Endodermal cell (in vitro differentiated cells): Measurements from ENCODE around the gene STXBP5. TPM values are rescaled to one million over a fixed set of nuclear protein-coding genes. Genes with fewer than 3 reads are reported as not detected.
A peak's percentile ranks its signal among the peaks of the same experiment; 100 is the strongest.

Experiments
- DNase-seq: peaks from one replicate; pipeline ENCODE4 v3.0.0-alpha.2; 2017
- H3K27ac ChIP-seq: 2 replicates; pipeline ENCODE4 v1.5.1; 2013; ENCODE audit warnings: mild to moderate bottlenecking, low read depth, low read length, moderate library complexity
- H3K27me3 ChIP-seq: 2 replicates; pipeline ENCODE4 v1.6.1; 2013; ENCODE audit warnings: mild to moderate bottlenecking, low read length, moderate library complexity; ENCODE audit not compliant: insufficient read depth, control insufficient read depth, poor library complexity, severe bottlenecking
- H3K36me3 ChIP-seq: 2 replicates; pipeline ENCODE4 v1.7.0; 2013; ENCODE audit warnings: mild to moderate bottlenecking, low read length, moderate library complexity; ENCODE audit not compliant: control insufficient read depth, insufficient read depth
- H3K4me1 ChIP-seq: one replicate; pipeline ENCODE4 v1.7.0; 2013; ENCODE audit warnings: low read length; ENCODE audit not compliant: control insufficient read depth, insufficient read depth
- H3K4me3 ChIP-seq: 2 replicates; pipeline ENCODE4 v1.5.1; 2013; ENCODE audit warnings: mild to moderate bottlenecking, low read length, moderate library complexity
- H3K9ac ChIP-seq: 2 replicates; pipeline ENCODE4 v1.6.1; 2013; ENCODE audit warnings: mild to moderate bottlenecking, low read length, moderate library complexity; ENCODE audit not compliant: poor library complexity, severe bottlenecking; ENCODE audit errors: extremely low read depth
- H3K9me3 ChIP-seq: 2 replicates; pipeline ENCODE4 v1.6.1; 2013; ENCODE audit warnings: mild to moderate bottlenecking, low read length, moderate library complexity; ENCODE audit not compliant: control insufficient read depth
- H3K27ac Mint-ChIP-seq: 2 replicates; pipeline ENCODE4 v1.8.0; 2020; ENCODE audit warnings: mixed read lengths
- H3K27me3 Mint-ChIP-seq: 2 replicates; pipeline ENCODE4 v1.8.0; 2021; ENCODE audit warnings: mild to moderate bottlenecking, mixed read lengths; ENCODE audit not compliant: insufficient read depth
- H3K36me3 Mint-ChIP-seq: 2 replicates; pipeline ENCODE4 v1.8.0; 2020; ENCODE audit warnings: low read depth, mixed read lengths
- H3K4me1 Mint-ChIP-seq: 2 replicates; pipeline ENCODE4 v1.8.0; 2020; ENCODE audit warnings: mixed read lengths
- H3K4me3 Mint-ChIP-seq: 2 replicates; pipeline ENCODE4 v1.8.0; 2020; ENCODE audit warnings: mild to moderate bottlenecking, moderate library complexity, mixed read lengths
- H3K9me3 Mint-ChIP-seq: 2 replicates; pipeline ENCODE4 v1.8.0; 2020; ENCODE audit warnings: mild to moderate bottlenecking, mixed read lengths
- CTCF ChIP-seq: fragments of 200-600 bp; sonication (generic); conservative IDR thresholded peaks from 2 replicates; pipeline ENCODE4 v1.5.0; 2021; ENCODE audit warnings: antibody characterized with exemption, mild to moderate bottlenecking
- WGBS, 2 experiments: methylation state at CpG; one replicate each; pipeline versions ENCODE4 v1.1.5 to v1.1.7; 2013; ENCODE audit warnings: missing lambda C conversion rate in 2 of 2, mixed read lengths in 1 of 2; ENCODE audit not compliant: insufficient coverage in 1 of 2, insufficient read length in 1 of 2; 5-methylcytosine and 5-hydroxymethylcytosine counted together
- total RNA-seq, 2 donors: library from RNA; stranded (reverse); fragmentation: NEBNext Ultra II Directional in 1 of 2; extraction: Animal tissue kit (Norgen Biotek cat#: 25700) in 1 of 2; gene quantifications; 2 replicates in 1 of 2; 3 replicates in 1 of 2; pipeline ENCODE4 v1.2.1, GENCODE V29; 2021

The STXBP5 gene
- total RNA-seq, 2 donors from 2014 or later = 19.2 to 25.2 TPM

GRCh38 chr6:147423111-147423510 lies 218.9 kb downstream of the STXBP5 start:
- no peak for DNase-seq
- H3K4me1 ChIP-seq = no peaks in the 10 kb centered on the region
- H3K36me3 ChIP-seq = no peaks in the 10 kb centered on the region
- peaks cover 19% of the 10 kb centered on the region for H3K4me1 Mint-ChIP-seq
- no peak overlapping the region for H3K4me3 Mint-ChIP-seq
- peak overlapping the region; percentile 30 for H3K4me3 ChIP-seq
- no peaks in the 10 kb centered on the region for H3K36me3 Mint-ChIP-seq
- WGBS, 2 experiments = 86 to 92% methylated on average over 2 to 11 of the region's 11 CpGs
- no peak overlapping the region for H3K9ac ChIP-seq
- H3K27me3 Mint-ChIP-seq = no peaks in the 10 kb centered on the region
- peaks cover 13% of the 10 kb centered on the region for H3K9me3 Mint-ChIP-seq
- no peak overlapping the region for H3K27ac Mint-ChIP-seq
- peaks cover 29% of the 10 kb centered on the region for H3K9me3 ChIP-seq
- H3K27me3 ChIP-seq = no peaks in the 10 kb centered on the region
- no peak overlapping the region for H3K27ac ChIP-seq
- no peak for TF ChIP-seq CTCF

- no peak for TF ChIP-seq CTCF
- H3K9me3 Mint-ChIP-seq = peaks cover 13% of the 10 kb centered on the region
- WGBS, 2 experiments = 80 to 91% methylated on average over 3 of the region's 3 CpGs
Observed at GRCh38 chr6:147429794-147430193, 225.6 kb downstream of the STXBP5 start.

GRCh38 chr6:147430811-147431210 lies 226.6 kb downstream of the STXBP5 start:
- Histone ChIP-seq H3K27me3 (no peaks in the 10 kb centered on the region), H3K4me3 (no peak overlapping the region), H3K4me1 (no peaks in the 10 kb centered on the region), H3K9ac (no peak overlapping the region), H3K36me3 (no peaks in the 10 kb centered on the region), H3K9me3 (peaks cover 1% of the 10 kb centered on the region), H3K27ac (no peak overlapping the region)
- Mint-ChIP-seq H3K27ac (no peak overlapping the region), H3K4me3 (no peak overlapping the region), H3K36me3 (no peaks in the 10 kb centered on the region), H3K9me3 (peaks cover 4% of the 10 kb centered on the region), H3K27me3 (peaks cover 21% of the 10 kb centered on the region), H3K4me1 (peaks cover 5% of the 10 kb centered on the region)
- DNase-seq = no peak
- WGBS, 2 experiments = 92 to 100% methylated on average over 2 of the region's 2 CpGs
- TF ChIP-seq CTCF = no peak

More at GRCh38 chr6:147429794-147430193, 225.6 kb downstream of the STXBP5 start:
- Mint-ChIP-seq H3K4me1 (peaks cover 5% of the 10 kb centered on the region), H3K27ac (no peak overlapping the region), H3K36me3 (no peaks in the 10 kb centered on the region), H3K27me3 (peaks cover 11% of the 10 kb centered on the region), H3K4me3 (no peak overlapping the region)
- no peak overlapping the region for H3K27ac ChIP-seq
- H3K27me3 ChIP-seq = no peaks in the 10 kb centered on the region
- no peak for DNase-seq
- peaks cover 11% of the 10 kb centered on the region for H3K9me3 ChIP-seq
- no peak overlapping the region for H3K4me3 ChIP-seq
- H3K36me3 ChIP-seq = no peaks in the 10 kb centered on the region
- no peak overlapping the region for H3K9ac ChIP-seq
- H3K4me1 ChIP-seq = no peaks in the 10 kb centered on the region
